ENCODE measurements around the gene DZIP1L. TPM values are rescaled to one million over a fixed set of nuclear protein-coding genes. Genes with fewer than 3 reads are reported as not detected.
A peak's percentile ranks its signal among the peaks of the same experiment; 100 is the strongest.
"Not testable (repeated sequence)": the region's sequence is repeated elsewhere in the genome, so short reads cannot be mapped to it uniquely, and the experiment has no call there.

The DZIP1L gene
- total RNA-seq, 2 donors from 2014 or later, result 32.0 to 32.5 TPM

- H3K36me3 ChIP-seq (ENCODE audit: control insufficient read depth, insufficient read depth, low read length), result peaks cover 82% of the 10 kb centered on the region
- Mint-ChIP-seq H3K4me3 (no peak overlapping the region), H3K27me3 (ENCODE audit: insufficient read depth) (no peaks in the 10 kb centered on the region), H3K27ac (no peak overlapping the region), H3K36me3 (ENCODE audit: low read depth) (peaks cover 52% of the 10 kb centered on the region), H3K9me3 (peaks cover 7% of the 10 kb centered on the region), H3K4me1 (peaks cover 2% of the 10 kb centered on the region)
- no peak for TF ChIP-seq CTCF (conservative IDR thresholded peaks at IDR 0.05)
- no CpG with 5 or more reads among the region's 2 CpGs for WGBS, 2 experiments (ENCODE audit: insufficient coverage in 1 of 2, insufficient read length in 1 of 2)
- DNase-seq, result no peak
- no peaks in the 10 kb centered on the region for H3K4me1 ChIP-seq (ENCODE audit: control insufficient read depth, insufficient read depth, low read length)
- no peaks in the 10 kb centered on the region for H3K27me3 ChIP-seq (ENCODE audit: control insufficient read depth, insufficient read depth, low read length, poor library complexity, severe bottlenecking)
- H3K9me3 ChIP-seq (ENCODE audit: control insufficient read depth, low read length), result peaks cover 30% of the 10 kb centered on the region
- no peak overlapping the region for H3K9ac ChIP-seq (ENCODE audit: extremely low read depth, low read length, poor library complexity, severe bottlenecking)
- H3K27ac ChIP-seq (ENCODE audit: low read depth, low read length), result no peak overlapping the region
- H3K4me3 ChIP-seq (ENCODE audit: low read length), result no peak overlapping the region
Measured at GRCh38 chr3:138093721-138094120, 21.7 kb downstream of the DZIP1L start.

GRCh38 chr3:138092023-138092422, 23.4 kb downstream of the DZIP1L start:
- Mint-ChIP-seq H3K27ac (no peak overlapping the region), H3K27me3 (ENCODE audit: insufficient read depth) (no peaks in the 10 kb centered on the region), H3K36me3 (ENCODE audit: low read depth) (peaks cover 69% of the 10 kb centered on the region), H3K4me1 (peaks cover 2% of the 10 kb centered on the region), H3K4me3 (no peak overlapping the region), H3K9me3 (peaks cover 7% of the 10 kb centered on the region)
- no peak for DNase-seq
- peak overlapping the region; percentile 16 for H3K4me3 ChIP-seq (ENCODE audit: low read length)
- H3K27ac ChIP-seq (ENCODE audit: low read depth, low read length), result no peak overlapping the region
- H3K36me3 ChIP-seq (ENCODE audit: control insufficient read depth, insufficient read depth, low read length), result peaks cover 84% of the 10 kb centered on the region
- H3K9ac ChIP-seq (ENCODE audit: extremely low read depth, low read length, poor library complexity, severe bottlenecking), result no peak overlapping the region
- no peaks in the 10 kb centered on the region for H3K27me3 ChIP-seq (ENCODE audit: control insufficient read depth, insufficient read depth, low read length, poor library complexity, severe bottlenecking)
- WGBS, 2 experiments (ENCODE audit: insufficient coverage in 1 of 2, insufficient read length in 1 of 2), result 92% methylated on average over 2 of the region's 2 CpGs
- H3K9me3 ChIP-seq (ENCODE audit: control insufficient read depth, low read length), result peaks cover 32% of the 10 kb centered on the region
- no peak for TF ChIP-seq CTCF (conservative IDR thresholded peaks at IDR 0.05)
- H3K4me1 ChIP-seq (ENCODE audit: control insufficient read depth, insufficient read depth, low read length), result no peaks in the 10 kb centered on the region

DNA sequence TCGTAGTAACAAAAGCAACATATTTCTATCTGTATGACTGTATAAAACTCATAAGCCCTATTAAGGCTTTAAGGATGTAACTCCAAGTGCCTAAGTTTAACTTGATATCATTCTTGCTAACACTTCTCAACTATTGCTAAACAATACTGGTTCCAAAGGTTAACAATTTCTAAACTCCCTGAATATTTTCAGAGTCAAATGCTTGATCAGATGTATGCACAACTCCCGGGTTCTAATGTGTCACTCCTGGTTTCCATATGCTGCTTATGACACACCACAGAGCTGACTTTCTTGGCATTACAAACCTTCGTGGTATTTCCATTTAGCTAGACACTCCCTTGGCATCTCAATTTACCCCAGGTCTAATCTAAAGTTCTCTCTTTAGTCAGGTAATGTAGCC, 26.3 kb downstream of the DZIP1L start:
- 87 to 98% methylated on average over 2 to 3 of the region's 3 CpGs for WGBS, 2 experiments (ENCODE audit: insufficient coverage in 1 of 2, insufficient read length in 1 of 2)
- Mint-ChIP-seq H3K36me3 (ENCODE audit: low read depth) (peaks cover 75% of the 10 kb centered on the region), H3K4me3 (no peak overlapping the region), H3K4me1 (peaks cover 2% of the 10 kb centered on the region), H3K9me3 (peaks cover 12% of the 10 kb centered on the region), H3K27ac (no peak overlapping the region), H3K27me3 (ENCODE audit: insufficient read depth) (no peaks in the 10 kb centered on the region)
- no peak overlapping the region for H3K27ac ChIP-seq (ENCODE audit: low read depth, low read length)
- peaks cover 26% of the 10 kb centered on the region for H3K9me3 ChIP-seq (ENCODE audit: control insufficient read depth, low read length)
- H3K27me3 ChIP-seq (ENCODE audit: control insufficient read depth, insufficient read depth, low read length, poor library complexity, severe bottlenecking), result no peaks in the 10 kb centered on the region
- peaks cover 72% of the 10 kb centered on the region for H3K36me3 ChIP-seq (ENCODE audit: control insufficient read depth, insufficient read depth, low read length)
- no peak for TF ChIP-seq CTCF (conservative IDR thresholded peaks at IDR 0.05)
- H3K4me1 ChIP-seq (ENCODE audit: control insufficient read depth, insufficient read depth, low read length), result no peaks in the 10 kb centered on the region
- H3K9ac ChIP-seq (ENCODE audit: extremely low read depth, low read length, poor library complexity, severe bottlenecking), result no peak overlapping the region
- no peak for DNase-seq
- no peak overlapping the region for H3K4me3 ChIP-seq (ENCODE audit: low read length)

GRCh38 chr3:138085745-138086144, 29.7 kb downstream of the DZIP1L start:
- H3K4me3 ChIP-seq (ENCODE audit: low read length); H3K4me1 ChIP-seq (ENCODE audit: control insufficient read depth, insufficient read depth, low read length); DNase-seq; H3K27me3 Mint-ChIP-seq (ENCODE audit: insufficient read depth); H3K4me3 Mint-ChIP-seq; H3K9me3 ChIP-seq (ENCODE audit: control insufficient read depth, low read length); H3K27me3 ChIP-seq (ENCODE audit: control insufficient read depth, insufficient read depth, low read length, poor library complexity, severe bottlenecking); H3K9ac ChIP-seq (ENCODE audit: extremely low read depth, low read length, poor library complexity, severe bottlenecking); H3K27ac Mint-ChIP-seq; H3K27ac ChIP-seq (ENCODE audit: low read depth, low read length); H3K9me3 Mint-ChIP-seq: not testable (repeated sequence)
- H3K36me3 ChIP-seq (ENCODE audit: control insufficient read depth, insufficient read depth, low read length), result peaks cover 80% of the 10 kb centered on the region
- Mint-ChIP-seq H3K36me3 (ENCODE audit: low read depth) (peaks cover 68% of the 10 kb centered on the region), H3K4me1 (peaks cover 18% of the 10 kb centered on the region)
- WGBS, 2 experiments (ENCODE audit: insufficient coverage in 1 of 2, insufficient read length in 1 of 2), result no CpG with 5 or more reads among the region's 3 CpGs
